SJSA1 (cell line): Measurements from ENCODE around the gene RUNDC1. TPM values are rescaled to one million over a fixed set of nuclear protein-coding genes. Genes with fewer than 3 reads are reported as not detected.
"Not testable (repeated sequence)": the region's sequence is repeated elsewhere in the genome, so short reads cannot be mapped to it uniquely, and the experiment has no call there.

Experiments used
- DNase-seq, 2 experiments: peaks; one replicate each; pipeline ENCODE4 v3.0.0-alpha.2; 2015 to 2020; ENCODE audit warnings: low spot score in 2 of 2, low read depth in 1 of 2
- H3K27ac ChIP-seq: fragments of 250-450 bp; sonication (Bioruptor Pico); 2 replicates; pipeline ENCODE4 v1.5.1; 2020; ENCODE audit warnings: mild to moderate bottlenecking, moderate library complexity
- H3K27me3 ChIP-seq: fragments of 250-450 bp; sonication (Bioruptor Pico); replicated peaks from 2 replicates; pipeline ENCODE4 v1.5.1; 2020; ENCODE audit warnings: mild to moderate bottlenecking, moderate library complexity
- H3K36me3 ChIP-seq: fragments of 250-450 bp; sonication (Bioruptor Pico); 2 replicates; pipeline ENCODE4 v1.5.1; 2020; ENCODE audit warnings: mild to moderate bottlenecking
- H3K4me1 ChIP-seq: fragments of 250-450 bp; sonication (Bioruptor Pico); replicated peaks from 2 replicates; pipeline ENCODE4 v1.6.1; 2021; ENCODE audit warnings: mild to moderate bottlenecking
- H3K4me3 ChIP-seq: fragments of 250-450 bp; sonication (Bioruptor Pico); 2 replicates; pipeline ENCODE4 v1.5.1; 2020; ENCODE audit warnings: mild to moderate bottlenecking
- H3K9me3 ChIP-seq: fragments of 250-450 bp; sonication (Bioruptor Pico); replicated peaks from 2 replicates; pipeline ENCODE4 v1.5.1; 2020; ENCODE audit warnings: mild to moderate bottlenecking
- total RNA-seq: library from RNA; depleted of rRNA; stranded (reverse); fragments of >200 nt; shearing (Covaris generic); gene quantifications from 2 replicates; pipeline ENCODE4 v1.2.3, GENCODE V29; 2014; rRNA removed

The RUNDC1 gene
- total RNA-seq = 5.7 and 17.0 TPM in 2 replicates

GRCh38 chr17:42980274-42980765 is at the start of gene RUNDC1:
Gene RUNDC1 (plus strand): TSS chr17:42980565. CDS start chr17:42980577, 12 bp downstream.
- Histone ChIP-seq H3K9me3 (no peaks in the 10 kb centered on the region; the same call in 1 of the 2 replicates), H3K36me3 (peaks cover 18% of the 10 kb centered on the region), H3K27ac (peak within 1 kb of the TSS; percentile 55), H3K4me1 (peaks cover 25% of the 10 kb centered on the region), H3K27me3 (no peaks in the 10 kb centered on the region), H3K4me3 (peak within 1 kb of the TSS; percentile 96)
- DNase-seq = peak; percentile 85 to 90

GRCh38 chr17:42937712-42938596 is 42.4 kb upstream of the RUNDC1 start:
- H3K27ac ChIP-seq = no peak overlapping the region
- H3K36me3 ChIP-seq = no peaks in the 10 kb centered on the region
- H3K4me3 ChIP-seq = no peak overlapping the region
- peak; percentile 34 to 46 for DNase-seq
- peaks cover 6% of the 10 kb centered on the region; the same call in 1 of the 2 replicates for H3K4me1 ChIP-seq
- no peaks in the 10 kb centered on the region for H3K9me3 ChIP-seq
- H3K27me3 ChIP-seq = peaks cover 5% of the 10 kb centered on the region; the same call in 1 of the 2 replicates

GRCh38 chr17:42944211-42944610 is 36.2 kb upstream of the RUNDC1 start:
- H3K27ac ChIP-seq = no peak overlapping the region
- peaks cover 5% of the 10 kb centered on the region; the same call in 1 of the 2 replicates for H3K27me3 ChIP-seq
- H3K9me3 ChIP-seq = no peaks in the 10 kb centered on the region
- DNase-seq = no peak
- no peak overlapping the region for H3K4me3 ChIP-seq
- H3K4me1 ChIP-seq = peaks cover 6% of the 10 kb centered on the region
- peaks cover 3% of the 10 kb centered on the region for H3K36me3 ChIP-seq

- Histone ChIP-seq H3K36me3 (peaks cover 21% of the 10 kb centered on the region), H3K27me3 (no peaks in the 10 kb centered on the region)
These were observed 33.6 kb upstream of the RUNDC1 start for GRCh38 chr17:42946812-42947211.

GRCh38 chr17:42950044-42950783 is 30.2 kb upstream of the RUNDC1 start:
- Histone ChIP-seq H3K4me3 (no peak overlapping the region), H3K27me3 (no peaks in the 10 kb centered on the region), H3K27ac (no peak overlapping the region), H3K36me3 (peaks cover 49% of the 10 kb centered on the region), H3K4me1 (peaks cover 20% of the 10 kb centered on the region), H3K9me3 (no peaks in the 10 kb centered on the region)
- peak; percentile 64 to 73 for DNase-seq

More at GRCh38 chr17:42946812-42947211, 33.6 kb upstream of the RUNDC1 start:
- Histone ChIP-seq H3K27ac (no peak overlapping the region), H3K9me3 (no peaks in the 10 kb centered on the region), H3K4me1 (peaks cover 22% of the 10 kb centered on the region), H3K4me3 (no peak overlapping the region)
- no peak for DNase-seq

- Histone ChIP-seq H3K27ac (no peak overlapping the region), H3K4me1 (peaks cover 20% of the 10 kb centered on the region), H3K9me3 (no peaks in the 10 kb centered on the region), H3K36me3 (peaks cover 72% of the 10 kb centered on the region), H3K27me3 (no peaks in the 10 kb centered on the region), H3K4me3 (no peak overlapping the region)
- no peak for DNase-seq
These were observed 26.7 kb upstream of the RUNDC1 start for GRCh38 chr17:42953669-42954068.

- peak; percentile 89 to 90 for DNase-seq
- H3K27ac ChIP-seq = peak within 1 kb of the TSS; percentile 71
These were observed 16.0 kb upstream of the RUNDC1 start, which contains the start of gene AARSD1 for GRCh38 chr17:42964161-42964932. Gene AARSD1 (minus strand): TSS chr17:42964454. CDS start chr17:42964440, 14 bp downstream.

GRCh38 chr17:42967925-42968324 is 12.4 kb upstream of the RUNDC1 start:
- H3K9me3 ChIP-seq = no peaks in the 10 kb centered on the region
- DNase-seq = no peak
- H3K27me3 ChIP-seq = no peaks in the 10 kb centered on the region
- H3K4me1 ChIP-seq = peaks cover 3% of the 10 kb centered on the region; the same call in 1 of the 2 replicates
- no peak overlapping the region for H3K4me3 ChIP-seq
- H3K27ac ChIP-seq = no peak overlapping the region
- H3K36me3 ChIP-seq = peaks cover 6% of the 10 kb centered on the region; the same call in 1 of the 2 replicates

More at GRCh38 chr17:42964161-42964932, 16.0 kb upstream of the RUNDC1 start, which contains the start of gene AARSD1:
- H3K36me3 ChIP-seq = peaks cover 42% of the 10 kb centered on the region
- no peaks in the 10 kb centered on the region for H3K9me3 ChIP-seq
- no peaks in the 10 kb centered on the region for H3K27me3 ChIP-seq
- peaks cover 3% of the 10 kb centered on the region; the same call in 1 of the 2 replicates for H3K4me1 ChIP-seq
- peak within 1 kb of the TSS; percentile 60 for H3K4me3 ChIP-seq

- no peak overlapping the region for H3K27ac ChIP-seq
- no peaks in the 10 kb centered on the region for H3K36me3 ChIP-seq
- H3K27me3 ChIP-seq = no peaks in the 10 kb centered on the region
- no peaks in the 10 kb centered on the region; the same call in 1 of the 2 replicates for H3K4me1 ChIP-seq
- H3K9me3 ChIP-seq = no peaks in the 10 kb centered on the region
- DNase-seq = no peak
- no peak overlapping the region for H3K4me3 ChIP-seq
These were observed 11.3 kb upstream of the RUNDC1 start for GRCh38 chr17:42969001-42969581.

- H3K9me3 ChIP-seq = no peaks in the 10 kb centered on the region
- no peak overlapping the region for H3K27ac ChIP-seq
- H3K4me3 ChIP-seq = no peak overlapping the region
- no peaks in the 10 kb centered on the region for H3K27me3 ChIP-seq
- DNase-seq = no peak
- no peaks in the 10 kb centered on the region; the same call in 1 of the 2 replicates for H3K4me1 ChIP-seq
- H3K36me3 ChIP-seq = no peaks in the 10 kb centered on the region
These were observed 8.8 kb upstream of the RUNDC1 start for GRCh38 chr17:42971589-42971988.

- not testable (repeated sequence) for H3K4me3 ChIP-seq, H3K27ac ChIP-seq, H3K9me3 ChIP-seq, H3K27me3 ChIP-seq, H3K4me1 ChIP-seq, DNase-seq, H3K36me3 ChIP-seq
These were observed 7.0 kb upstream of the RUNDC1 start for GRCh38 chr17:42973323-42973722.

GRCh38 chr17:42975265-42975664 is 5.1 kb upstream of the RUNDC1 start:
- no peak overlapping the region for H3K27ac ChIP-seq
- no peak for DNase-seq
- peaks cover 11% of the 10 kb centered on the region for H3K4me1 ChIP-seq
- no peak overlapping the region for H3K4me3 ChIP-seq
- no peaks in the 10 kb centered on the region for H3K27me3 ChIP-seq
- H3K36me3 ChIP-seq = no peaks in the 10 kb centered on the region
- no peaks in the 10 kb centered on the region; the same call in 1 of the 2 replicates for H3K9me3 ChIP-seq
